Measurements from ENCODE around the gene JMY.

The JMY gene

DNA sequence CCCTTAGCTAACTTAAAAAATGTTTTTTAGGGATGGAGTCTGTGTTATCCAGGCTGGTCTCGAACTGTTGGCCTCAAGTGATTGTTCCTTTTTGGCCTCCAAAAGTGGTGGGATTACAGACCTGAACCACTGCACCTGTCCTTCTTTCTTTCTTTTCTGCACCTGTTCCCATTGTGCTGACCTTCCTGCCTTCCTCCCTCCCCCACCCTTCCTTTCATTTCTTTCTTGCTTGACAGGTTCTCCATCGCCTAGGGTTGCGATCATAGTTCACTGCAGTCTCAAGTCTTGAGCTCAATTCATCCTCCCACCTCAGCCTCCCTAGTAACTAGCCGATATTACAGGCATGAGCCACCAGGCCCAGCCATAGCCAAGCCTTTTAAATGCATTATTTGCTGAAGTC, 20.6 kb downstream of the JMY start:
- no peak for ATAC-seq (ENCODE audit: low read depth)
- Histone ChIP-seq H3K4me3 (ENCODE audit: severe bottlenecking) (no peak overlapping the region), H3K9me3 (ENCODE audit: severe bottlenecking) (no peaks in the 10 kb centered on the region), H3K4me1 (ENCODE audit: insufficient read depth, poor library complexity, severe bottlenecking) (peaks cover 2% of the 10 kb centered on the region), H3K27ac (ENCODE audit: poor library complexity, severe bottlenecking) (no peak overlapping the region), H3K36me3 (ENCODE audit: low read depth) (no peaks in the 10 kb centered on the region; the same call in 1 of the 2 replicates), H3K27me3 (ENCODE audit: insufficient read depth, poor library complexity, severe bottlenecking) (no peaks in the 10 kb centered on the region)
- DNase-seq (ENCODE audit: low spot score): no peak
- TF ChIP-seq, protein P1, sequence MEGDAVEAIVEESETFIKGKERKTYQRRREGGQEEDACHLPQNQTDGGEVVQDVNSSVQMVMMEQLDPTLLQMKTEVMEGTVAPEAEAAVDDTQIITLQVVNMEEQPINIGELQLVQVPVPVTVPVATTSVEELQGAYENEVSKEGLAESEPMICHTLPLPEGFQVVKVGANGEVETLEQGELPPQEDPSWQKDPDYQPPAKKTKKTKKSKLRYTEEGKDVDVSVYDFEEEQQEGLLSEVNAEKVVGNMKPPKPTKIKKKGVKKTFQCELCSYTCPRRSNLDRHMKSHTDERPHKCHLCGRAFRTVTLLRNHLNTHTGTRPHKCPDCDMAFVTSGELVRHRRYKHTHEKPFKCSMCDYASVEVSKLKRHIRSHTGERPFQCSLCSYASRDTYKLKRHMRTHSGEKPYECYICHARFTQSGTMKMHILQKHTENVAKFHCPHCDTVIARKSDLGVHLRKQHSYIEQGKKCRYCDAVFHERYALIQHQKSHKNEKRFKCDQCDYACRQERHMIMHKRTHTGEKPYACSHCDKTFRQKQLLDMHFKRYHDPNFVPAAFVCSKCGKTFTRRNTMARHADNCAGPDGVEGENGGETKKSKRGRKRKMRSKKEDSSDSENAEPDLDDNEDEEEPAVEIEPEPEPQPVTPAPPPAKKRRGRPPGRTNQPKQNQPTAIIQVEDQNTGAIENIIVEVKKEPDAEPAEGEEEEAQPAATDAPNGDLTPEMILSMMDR (IDR thresholded peaks at IDR 0.05; ENCODE audit: poor library complexity, severe bottlenecking): no peak

- TF ChIP-seq, protein P1 (IDR thresholded peaks at IDR 0.05; ENCODE audit: poor library complexity, severe bottlenecking): no peak
- Histone ChIP-seq H3K36me3 (ENCODE audit: low read depth) (no peaks in the 10 kb centered on the region; the same call in 1 of the 2 replicates), H3K4me3 (ENCODE audit: severe bottlenecking) (no peak overlapping the region), H3K4me1 (ENCODE audit: insufficient read depth, poor library complexity, severe bottlenecking) (peaks cover 2% of the 10 kb centered on the region), H3K27ac (ENCODE audit: poor library complexity, severe bottlenecking) (no peak overlapping the region), H3K27me3 (ENCODE audit: insufficient read depth, poor library complexity, severe bottlenecking) (no peaks in the 10 kb centered on the region), H3K9me3 (ENCODE audit: severe bottlenecking) (no peaks in the 10 kb centered on the region)
- DNase-seq (ENCODE audit: low spot score) (no peak), ATAC-seq (ENCODE audit: low read depth) (no peak)
Measured at GRCh38 chr5:79257314-79257713, 21.4 kb downstream of the JMY start.

GRCh38 chr5:79258801-79259200, 22.9 kb downstream of the JMY start:
- Histone ChIP-seq H3K4me1 (ENCODE audit: insufficient read depth, poor library complexity, severe bottlenecking) (peaks cover 2% of the 10 kb centered on the region), H3K9me3 (ENCODE audit: severe bottlenecking) (no peaks in the 10 kb centered on the region), H3K27me3 (ENCODE audit: insufficient read depth, poor library complexity, severe bottlenecking) (no peaks in the 10 kb centered on the region), H3K36me3 (ENCODE audit: low read depth) (no peaks in the 10 kb centered on the region), H3K4me3 (ENCODE audit: severe bottlenecking) (no peak overlapping the region), H3K27ac (ENCODE audit: poor library complexity, severe bottlenecking) (no peak overlapping the region)
- no peak for ATAC-seq (ENCODE audit: low read depth)
- TF ChIP-seq, protein P1 (IDR thresholded peaks at IDR 0.05; ENCODE audit: poor library complexity, severe bottlenecking): no peak
- no peak for DNase-seq (ENCODE audit: low spot score)

DNA sequence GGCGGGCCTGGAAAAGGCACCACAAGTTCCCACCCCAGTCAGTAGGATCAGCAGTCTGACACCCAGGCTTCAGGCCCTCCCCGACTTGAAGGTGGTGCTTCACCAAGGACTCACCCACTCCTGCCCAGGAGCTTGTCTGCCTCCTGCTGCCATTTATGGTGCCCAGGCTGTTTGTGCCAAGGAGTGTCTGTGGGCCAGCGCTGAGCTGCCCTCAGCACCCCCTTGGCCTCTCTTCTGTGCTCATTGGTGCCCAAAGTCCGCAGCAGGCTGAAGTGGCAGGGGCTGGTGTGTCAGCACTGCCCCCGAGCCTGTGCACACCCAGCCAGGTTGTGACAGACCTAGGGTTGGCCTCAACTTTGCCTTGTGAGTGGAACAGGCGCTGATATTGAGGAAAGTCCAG, 23.5 kb downstream of the JMY start:
- no peaks in the 10 kb centered on the region for H3K36me3 ChIP-seq (ENCODE audit: low read depth)
- H3K27me3 ChIP-seq (ENCODE audit: insufficient read depth, poor library complexity, severe bottlenecking): no peaks in the 10 kb centered on the region
- no peak overlapping the region for H3K27ac ChIP-seq (ENCODE audit: poor library complexity, severe bottlenecking)
- DNase-seq (ENCODE audit: low spot score): no peak
- no peaks in the 10 kb centered on the region for H3K4me1 ChIP-seq (ENCODE audit: insufficient read depth, poor library complexity, severe bottlenecking)
- H3K9me3 ChIP-seq (ENCODE audit: severe bottlenecking): no peaks in the 10 kb centered on the region
- no peak for ATAC-seq (ENCODE audit: low read depth)
- TF ChIP-seq, protein P1 (IDR thresholded peaks at IDR 0.05; ENCODE audit: poor library complexity, severe bottlenecking): no peak
- no peak overlapping the region for H3K4me3 ChIP-seq (ENCODE audit: severe bottlenecking)

DNA sequence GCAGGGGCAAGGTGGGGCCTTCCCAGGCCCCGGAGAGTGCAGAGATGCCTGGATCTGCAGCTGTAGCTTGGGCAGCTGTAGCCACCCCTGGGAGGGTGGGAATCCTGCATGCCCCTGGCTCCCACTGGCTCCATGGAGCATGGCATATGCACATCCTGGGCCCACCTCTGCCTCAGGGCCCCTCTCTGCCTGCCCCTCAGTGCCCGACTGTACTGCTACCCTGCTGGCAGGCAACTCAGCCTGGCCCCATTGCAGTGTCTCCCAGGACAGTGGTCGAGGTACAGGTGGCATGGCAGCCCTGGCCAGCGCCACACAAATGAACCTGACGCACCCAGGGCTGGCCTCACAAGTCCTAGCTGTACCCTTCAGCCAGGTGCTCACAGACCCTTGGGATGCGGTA, 23.9 kb downstream of the JMY start:
- Histone ChIP-seq H3K36me3 (ENCODE audit: low read depth) (no peaks in the 10 kb centered on the region), H3K27ac (ENCODE audit: poor library complexity, severe bottlenecking) (no peak overlapping the region), H3K9me3 (ENCODE audit: severe bottlenecking) (no peaks in the 10 kb centered on the region), H3K27me3 (ENCODE audit: insufficient read depth, poor library complexity, severe bottlenecking) (no peaks in the 10 kb centered on the region), H3K4me1 (ENCODE audit: insufficient read depth, poor library complexity, severe bottlenecking) (no peaks in the 10 kb centered on the region), H3K4me3 (ENCODE audit: severe bottlenecking) (no peak overlapping the region)
- ATAC-seq (ENCODE audit: low read depth) (no peak; the same call in 2 of the 3 replicates), DNase-seq (ENCODE audit: low spot score) (no peak)
- TF ChIP-seq, protein P1 (IDR thresholded peaks at IDR 0.05; ENCODE audit: poor library complexity, severe bottlenecking): no peak

Data from RWPE2 (cell line).